SK-N-SH (cell line): ENCODE results near the gene TGM3. TPM values are rescaled to one million over a fixed set of nuclear protein-coding genes. Genes with fewer than 3 reads are reported as not detected.

ENCODE experiments used
- CTCF ChIA-PET: fragments of 300-600, 350-600 bp; formaldehyde crosslinking; extraction: SDS; loops from one replicate; lab custom pipeline; 2021; lab: Yijun Ruan, JAX
- POLR2A ChIA-PET: fragments of 350-600 bp; sonication (Branson Sonifier 250); formaldehyde crosslinking; extraction: SDS; loops from one replicate; lab custom pipeline; 2020; ENCODE audit warnings: antibody characterized with exemption, inconsistent platforms; lab: Yijun Ruan, JAX
- DNase-seq: peaks from one replicate; pipeline ENCODE4 v3.0.0; 2012
- H2AFZ ChIP-seq: fragments of 200-600 bp; sonication (generic); 2 replicates; pipeline ENCODE4 v1.8.1; 2016; ENCODE audit warnings: antibody characterized with exemption, mild to moderate bottlenecking, low read depth
- H3F3A ChIP-seq: fragments of 200-600 bp; sonication (generic); replicated peaks from 2 replicates; pipeline ENCODE3; 2016; ENCODE audit warnings: antibody characterized with exemption, mild to moderate bottlenecking; ENCODE audit not compliant: insufficient read depth
- H3K27ac ChIP-seq, 2 experiments: fragments of 200-500 bp in 1 of 2; fragments of 200-600 bp in 1 of 2; sonication (Bioruptor generic) in 1 of 2; sonication (generic), shearing (Covaris generic) in 1 of 2; 2 replicates each; pipeline versions ENCODE4 v1.5.1 to v1.6.1; 2014 to 2016; ENCODE audit warnings: low read depth in 2 of 2, inconsistent platforms in 1 of 2, low read length in 1 of 2, mild to moderate bottlenecking in 1 of 2, mixed read lengths in 1 of 2
- H3K27me3 ChIP-seq: fragments of 200-600 bp; sonication (generic), shearing (Covaris generic); 2 replicates; pipeline ENCODE4 v1.6.1; 2016; ENCODE audit warnings: mixed run types; ENCODE audit not compliant: insufficient read depth
- H3K36me3 ChIP-seq, 2 experiments: fragments of 200-500 bp in 1 of 2; fragments of 200-600 bp in 1 of 2; sonication (Bioruptor generic) in 1 of 2; sonication (generic) in 1 of 2; replicated peaks in 1 of 2; 2 replicates each; pipeline versions ENCODE3 to v1.5.1; 2014 to 2016; ENCODE audit warnings: low read length in 1 of 2, mild to moderate bottlenecking in 1 of 2; ENCODE audit not compliant: insufficient read depth in 2 of 2, control insufficient read depth in 1 of 2
- H3K4me1 ChIP-seq, 2 experiments: fragments of 200-500 bp in 1 of 2; fragments of 200-600 bp in 1 of 2; sonication (Bioruptor generic) in 1 of 2; sonication (generic), shearing (Covaris generic) in 1 of 2; 2 replicates each; pipeline versions ENCODE4 v1.5.1 to v1.6.1; 2014 to 2016; ENCODE audit warnings: low read depth in 1 of 2, low read length in 1 of 2, mixed run types in 1 of 2; ENCODE audit not compliant: insufficient read depth in 2 of 2, control insufficient read depth in 1 of 2
- H3K4me2 ChIP-seq: fragments of 200-600 bp; sonication (generic), shearing (Covaris generic); 2 replicates; pipeline ENCODE4 v1.6.1; 2017; ENCODE audit warnings: mixed run types
- H3K4me3 ChIP-seq, 2 experiments: fragments of 200-500 bp in 1 of 2; fragments of 200-600 bp in 1 of 2; sonication (Bioruptor generic) in 1 of 2; sonication (generic), shearing (Covaris generic) in 1 of 2; 2 replicates each; pipeline versions ENCODE4 v1.5.1 to v1.8.1; 2014 to 2016; ENCODE audit warnings: low read depth in 2 of 2, inconsistent platforms in 1 of 2, low read length in 1 of 2, mild to moderate bottlenecking in 1 of 2, mixed read lengths in 1 of 2, moderate library complexity in 1 of 2
- H3K79me2 ChIP-seq: fragments of 200-600 bp; sonication (generic); 2 replicates; pipeline ENCODE4 v1.8.1; 2017; ENCODE audit warnings: mild to moderate bottlenecking; ENCODE audit not compliant: insufficient read depth
- H3K9ac ChIP-seq: fragments of 200-600 bp; sonication (generic); 2 replicates; pipeline ENCODE4 v1.6.1; 2017; ENCODE audit warnings: mixed run types
- H3K9me2 ChIP-seq: fragments of 200-600 bp; sonication (generic); 2 replicates; pipeline ENCODE4 v1.6.1; 2017; ENCODE audit warnings: mixed run types
- H3K9me3 ChIP-seq: fragments of 200-600 bp; sonication (generic); 2 replicates; pipeline ENCODE4 v1.6.1; 2017; ENCODE audit warnings: mixed run types, mild to moderate bottlenecking, moderate library complexity
- H4K20me1 ChIP-seq: fragments of 200-600 bp; sonication (generic); 2 replicates; pipeline ENCODE4 v1.6.1; 2017; ENCODE audit warnings: mild to moderate bottlenecking, mixed run types; ENCODE audit not compliant: insufficient read depth
- CTCF ChIP-seq: fragments of 200-600 bp; sonication (generic); IDR thresholded peaks from 2 replicates; pipeline ENCODE4 v1.6.1; 2017; ENCODE audit warnings: antibody characterized with exemption, mild to moderate bottlenecking, moderate library complexity
- EP300 ChIP-seq, 2 experiments: IDR thresholded peaks; 2 replicates each; pipeline versions ENCODE4 v1.4.0 to v1.6.1; 2012; ENCODE audit warnings: borderline replicate concordance in 1 of 2, low read depth in 1 of 2, low read length in 1 of 2
- EZH2phosphoT487 ChIP-seq: fragments of 200-600 bp; sonication (generic); IDR thresholded peaks from 2 replicates; pipeline ENCODE4 v1.6.1; 2017; ENCODE audit warnings: low read depth, mixed run types, mild to moderate bottlenecking, antibody characterized with exemption, moderate library complexity, borderline replicate concordance
- FOXJ3 ChIP-seq: sonication (generic); formaldehyde crosslinking; IDR thresholded peaks from 2 replicates; pipeline ENCODE4 v1.5.1; 2020; ENCODE audit warnings: mild to moderate bottlenecking, missing genetic modification reagents
- FOXM1 ChIP-seq: IDR thresholded peaks from 2 replicates; pipeline ENCODE4 v1.4.0; 2012; ENCODE audit warnings: low read depth, mild to moderate bottlenecking
- GABPA ChIP-seq: IDR thresholded peaks from 2 replicates; pipeline ENCODE4 v1.4.0; 2012; ENCODE audit warnings: low read depth, mild to moderate bottlenecking
- GATA2 ChIP-seq: sonication (generic); formaldehyde crosslinking; IDR thresholded peaks from 2 replicates; pipeline ENCODE4 v1.5.0; 2020; ENCODE audit warnings: mild to moderate bottlenecking, missing genetic modification reagents
- RAD21 ChIP-seq: IDR thresholded peaks from 2 replicates; pipeline ENCODE4 v1.6.1; 2012; ENCODE audit warnings: mild to moderate bottlenecking, low read length
- RFX5 ChIP-seq: IDR thresholded peaks from 2 replicates; pipeline ENCODE4 v1.6.1; 2012; ENCODE audit warnings: mild to moderate bottlenecking, improper control_type of control experiment, low read length
- RXRA ChIP-seq: IDR thresholded peaks from 2 replicates; pipeline ENCODE4 v1.4.0; 2012; ENCODE audit warnings: low read depth, mild to moderate bottlenecking, borderline replicate concordance
- SMC3 ChIP-seq: IDR thresholded peaks from 2 replicates; pipeline ENCODE4 v1.6.1; 2012; ENCODE audit warnings: low read depth, low read length, improper control_type of control experiment
- TCF12 ChIP-seq: IDR thresholded peaks from 2 replicates; pipeline ENCODE4 v1.4.0; 2012
- USF2 ChIP-seq: fragments of 150-350 bp; IDR thresholded peaks from 2 replicates; pipeline ENCODE4 v1.6.1; 2017; ENCODE audit warnings: antibody characterized with exemption, low read length, low read depth, borderline replicate concordance
- WGBS: methylation state at CpG from one replicate; pipeline ENCODE4 v1.1.6; 2017; ENCODE audit warnings: low lambda C conversion rate; 5-methylcytosine and 5-hydroxymethylcytosine counted together
- polyA plus RNA-seq, 3 experiments: library from polyadenylated mRNA; depleted of rRNA; stranded (reverse); fragments of >200 nt; gene quantifications; 2 replicates each; pipeline ENCODE4 v1.2.3, GENCODE V29; 2012

The TGM3 gene
- polyA plus RNA-seq, 1 of the 3 experiments (the other 2 are of a cell fraction): not detected

DNA sequence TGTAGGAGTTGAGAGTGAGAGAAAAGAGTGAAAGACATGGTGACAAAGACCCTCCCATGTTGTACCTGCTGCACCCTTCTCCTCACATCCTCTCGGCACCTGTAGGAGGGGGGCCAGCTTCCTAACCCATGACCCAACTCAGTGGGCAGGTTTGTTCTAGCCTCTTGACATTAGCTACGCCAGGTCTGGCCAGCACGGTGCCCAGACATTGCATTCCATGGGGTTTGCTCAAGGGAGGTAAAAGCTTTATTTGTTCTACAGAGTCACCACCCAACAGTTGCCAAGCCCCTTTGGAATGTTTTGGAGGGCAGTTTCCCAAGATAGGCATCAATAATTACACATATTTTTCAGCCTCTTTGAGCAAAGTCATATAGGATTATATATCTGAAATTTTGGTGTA, 62.2 kb downstream of the TGM3 start:
- H3K4me3 ChIP-seq: no peak overlapping the region
- H3K27me3 ChIP-seq: no peaks in the 10 kb centered on the region
- no peak overlapping the region for H2AFZ ChIP-seq
- H3K9me2 ChIP-seq: no peaks in the 10 kb centered on the region
- no peak overlapping the region for H3K27ac ChIP-seq
- POLR2A ChIA-PET: no interaction called here
- no peak overlapping the region for H3K9ac ChIP-seq
- no peaks in the 10 kb centered on the region for H3F3A ChIP-seq
- no peaks in the 10 kb centered on the region for H3K79me2 ChIP-seq
- peaks cover 8% of the 10 kb centered on the region; the same call in 1 of the 2 replicates for H3K9me3 ChIP-seq
- CTCF ChIA-PET: interaction anchor here (1.3 kb wide), 1 partner anchor 94 kb away, joined by 3 read pairs; no protein-coding TSS in a partner anchor
- no peak for TF ChIP-seq GATA2
- TF ChIP-seq SMC3: no peak
- TF ChIP-seq EZH2phosphoT487: no peak
- TF ChIP-seq RAD21: no peak
- no peak for TF ChIP-seq TCF12
- TF ChIP-seq FOXM1: no peak
- TF ChIP-seq RFX5: no peak
- TF ChIP-seq RXRA: no peak
- no peak for TF ChIP-seq GABPA
- no peak for TF ChIP-seq FOXJ3
- no peak overlapping the region for H3K4me2 ChIP-seq
- DNase-seq: no peak
- H4K20me1 ChIP-seq: no peaks in the 10 kb centered on the region
- 53% methylated on average over 3 of the region's 3 CpGs for WGBS
- no peaks in the 10 kb centered on the region for H3K4me1 ChIP-seq
- H3K36me3 ChIP-seq: no peaks in the 10 kb centered on the region

DNA sequence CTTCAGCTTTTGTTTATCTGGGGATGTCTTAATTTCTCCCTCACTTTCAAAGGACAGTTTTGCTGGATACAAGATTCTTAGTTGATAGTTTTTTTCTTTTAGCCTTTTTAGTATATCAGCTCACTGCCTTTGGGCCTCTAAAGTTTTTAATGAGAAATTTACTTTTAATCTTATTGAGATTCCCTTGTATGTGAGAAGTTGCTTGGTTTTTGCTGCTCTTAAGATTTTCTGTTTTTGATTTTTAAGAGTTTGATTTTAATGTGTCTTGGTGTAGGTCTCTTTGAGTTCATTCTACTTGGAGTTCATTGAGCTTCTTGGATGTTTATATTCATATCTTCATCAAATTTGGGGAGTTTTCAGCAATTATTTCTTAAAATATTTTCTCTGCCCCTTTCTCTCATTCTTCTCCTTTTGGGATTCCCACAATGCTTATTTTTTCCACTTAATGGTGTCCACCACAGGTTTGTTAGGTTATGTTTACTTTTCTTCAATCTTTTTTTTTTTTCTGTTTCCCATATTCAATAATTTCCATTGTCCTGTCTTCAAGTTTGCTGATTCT, 65.3 kb downstream of the TGM3 start:
- H3K79me2 ChIP-seq: no peaks in the 10 kb centered on the region
- no peak overlapping the region for H3K4me3 ChIP-seq
- H3K4me2 ChIP-seq: no peak overlapping the region
- peaks cover 8% of the 10 kb centered on the region; the same call in 1 of the 2 replicates for H3K9me3 ChIP-seq
- CTCF ChIA-PET: interaction anchor here (1.2 kb wide), 1 partner anchor 10 kb away, joined by 3 read pairs; no protein-coding TSS in a partner anchor
- no peak overlapping the region for H2AFZ ChIP-seq
- H3F3A ChIP-seq: no peaks in the 10 kb centered on the region
- H4K20me1 ChIP-seq: no peaks in the 10 kb centered on the region
- POLR2A ChIA-PET: no interaction called here
- H3K9ac ChIP-seq: no peak overlapping the region
- no peak for DNase-seq
- no peaks in the 10 kb centered on the region for H3K9me2 ChIP-seq
- no peaks in the 10 kb centered on the region; a peak in 1 of 4 replicates for H3K4me1 ChIP-seq
- no peak for TF ChIP-seq RFX5
- no peak for TF ChIP-seq USF2
- no peak for TF ChIP-seq RXRA
- no peak for TF ChIP-seq FOXJ3
- no peak for TF ChIP-seq CTCF
- no peak for TF ChIP-seq EP300 (IDR thresholded peaks at IDR 0.05; ENCODE audit: borderline replicate concordance in 1 of 2, low read depth in 1 of 2, low read length in 1 of 2)
- TF ChIP-seq RAD21: no peak
- no peaks in the 10 kb centered on the region for H3K27me3 ChIP-seq
- H3K36me3 ChIP-seq: no peaks in the 10 kb centered on the region
- no peak overlapping the region for H3K27ac ChIP-seq
